Motor neuron (in vitro differentiated cells): ENCODE measurements around the gene LUZP4. TPM values are rescaled to one million over a fixed set of nuclear protein-coding genes. Genes with fewer than 3 reads are reported as not detected.

Source experiments
- ATAC-seq, 8 experiments: fragments of 200-7000 bp; cut with Tn5 transposase; replicated peaks in 6 of 8; 2 replicates each; pipeline ENCODE4 v1.8.0; 2021; ENCODE audit warnings: mild to moderate bottlenecking in 8 of 8, moderate library complexity in 8 of 8
- H3K27ac ChIP-seq, 2 donors: fragments of 250-450 bp; sonication (Bioruptor Pico); 2 replicates each; pipeline ENCODE4 v1.9.0; 2021; ENCODE audit warnings: antibody characterized with exemption in 2 of 2, mild to moderate bottlenecking in 2 of 2, moderate library complexity in 1 of 2
- H3K4me1 ChIP-seq, 2 donors: fragments of 250-450 bp; sonication (Bioruptor Pico); replicated peaks in 1 of 2; 2 replicates each; pipeline ENCODE4 v1.6.1; 2021; ENCODE audit warnings: antibody characterized with exemption in 2 of 2, mild to moderate bottlenecking in 2 of 2, moderate library complexity in 1 of 2
- H3K4me3 ChIP-seq, 5 donors: fragments of 250-450 bp; sonication (Bioruptor Pico); 2 replicates each; pipeline ENCODE4 v1.9.0; 2021; ENCODE audit warnings: antibody characterized with exemption in 5 of 5, mild to moderate bottlenecking in 5 of 5, moderate library complexity in 4 of 5
- WGBS, 10 experiments: fragments of 450-650 bp; shearing (Covaris generic); methylation state at CpG; one replicate each; pipeline ENCODE4 v1.0.0; 2022; 5-methylcytosine and 5-hydroxymethylcytosine counted together
- in situ Hi-C, 9 experiments: fragments of 400-800 bp; cut with MboI; loops; one replicate each; pipeline ENCODE4 v1.15.0; 2021; ENCODE audit warnings: low sequenced_read_pairs in 9 of 9, low pct_unique_long_range_greater_than_20kb in 2 of 9; ENCODE audit not compliant: unreplicated experiment in 9 of 9
- total RNA-seq, 8 experiments: library from RNA; unstranded; fragments of 300-600 nt; gene quantifications; 2 replicates each; pipeline versions ENCODE4 v1.2.3 to v1.2.4, GENCODE V29; 2022

LUZP4 gene, protein sequence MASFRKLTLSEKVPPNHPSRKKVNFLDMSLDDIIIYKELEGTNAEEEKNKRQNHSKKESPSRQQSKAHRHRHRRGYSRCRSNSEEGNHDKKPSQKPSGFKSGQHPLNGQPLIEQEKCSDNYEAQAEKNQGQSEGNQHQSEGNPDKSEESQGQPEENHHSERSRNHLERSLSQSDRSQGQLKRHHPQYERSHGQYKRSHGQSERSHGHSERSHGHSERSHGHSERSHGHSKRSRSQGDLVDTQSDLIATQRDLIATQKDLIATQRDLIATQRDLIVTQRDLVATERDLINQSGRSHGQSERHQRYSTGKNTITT
- total RNA-seq: under 1 TPM in 3 of 8 experiments, not detected in 5; 0.14 to 0.49 (median 0.20) TPM

DNA sequence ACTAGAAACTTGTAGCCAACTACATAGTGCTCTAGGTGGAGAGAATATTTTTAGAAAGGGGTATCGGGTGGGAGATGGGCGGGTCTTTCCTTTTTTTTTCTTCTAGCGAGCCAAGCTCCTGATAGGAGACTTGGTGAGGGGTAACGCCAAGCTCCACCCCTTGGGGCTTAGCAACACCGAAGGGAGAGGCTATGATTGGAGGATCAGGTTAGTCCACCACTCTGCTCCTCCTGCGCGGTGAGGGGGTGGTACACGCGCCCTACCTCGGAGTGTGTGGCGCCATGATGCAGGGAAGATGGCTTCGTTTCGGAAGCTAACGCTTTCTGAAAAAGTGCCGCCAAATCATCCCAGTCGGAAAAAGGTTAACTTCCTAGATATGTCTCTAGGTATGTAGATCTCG is at the start of gene LUZP4:
Gene LUZP4 (plus strand): TSS at position 251 of the 400 bp plus-strand sequence. CDS start 45 bp downstream, at position 296.
- WGBS, 10 experiments: 90 to 100% (median 100%) methylated on average over 1 to 2 of the region's 17 CpGs; no CpG with 5 or more reads in 7 of the 10 experiments
- no peak for ATAC-seq
- Histone ChIP-seq H3K4me3 (no peak within 1 kb of the TSS), H3K4me1 (no peaks in the 10 kb centered on the region), H3K27ac (no peak within 1 kb of the TSS)
- in situ Hi-C loops: no loop called here

GRCh38 chrX:115251458-115252233 is 37.9 kb upstream of the LUZP4 start:
- Histone ChIP-seq H3K4me1 (no peaks in the 10 kb centered on the region), H3K4me3 (no peak overlapping the region), H3K27ac (no peak overlapping the region)
- ATAC-seq: no peak
- WGBS, 10 experiments: 11 to 100% (median 94%) methylated on average over 1 to 2 of the region's 2 CpGs; no CpG with 5 or more reads in 2 of the 10 experiments
- in situ Hi-C loops: no loop called here

GRCh38 chrX:115255003-115255402 is 34.5 kb upstream of the LUZP4 start:
- WGBS, 10 experiments: 27 to 100% (median 84%) methylated on average over 1 to 2 of the region's 2 CpGs; no CpG with 5 or more reads in 2 of the 10 experiments
- no peak for ATAC-seq
- H3K27ac ChIP-seq: no peak overlapping the region

GRCh38 chrX:115257711-115258110 is 31.8 kb upstream of the LUZP4 start:
- H3K4me3 ChIP-seq: no peak overlapping the region
- no peak overlapping the region for H3K27ac ChIP-seq
- H3K4me1 ChIP-seq: no peaks in the 10 kb centered on the region
- in situ Hi-C loops: no loop called here
- ATAC-seq: no peak

More at GRCh38 chrX:115255003-115255402, 34.5 kb upstream of the LUZP4 start:
- no peaks in the 10 kb centered on the region for H3K4me1 ChIP-seq
- in situ Hi-C loops: no loop called here
- H3K4me3 ChIP-seq: no peak overlapping the region

GRCh38 chrX:115259238-115259875 is 30.2 kb upstream of the LUZP4 start:
- H3K4me1 ChIP-seq: no peaks in the 10 kb centered on the region
- H3K4me3 ChIP-seq: no peak overlapping the region
- 0 to 60% (median 20%) methylated on average over 1 to 3 of the region's 3 CpGs; no CpG with 5 or more reads in 4 of the 10 experiments for WGBS, 10 experiments
- peak; percentile 42 to 86 (median 77) for ATAC-seq
- H3K27ac ChIP-seq: no peak overlapping the region
- in situ Hi-C loops: no loop called here

DNA sequence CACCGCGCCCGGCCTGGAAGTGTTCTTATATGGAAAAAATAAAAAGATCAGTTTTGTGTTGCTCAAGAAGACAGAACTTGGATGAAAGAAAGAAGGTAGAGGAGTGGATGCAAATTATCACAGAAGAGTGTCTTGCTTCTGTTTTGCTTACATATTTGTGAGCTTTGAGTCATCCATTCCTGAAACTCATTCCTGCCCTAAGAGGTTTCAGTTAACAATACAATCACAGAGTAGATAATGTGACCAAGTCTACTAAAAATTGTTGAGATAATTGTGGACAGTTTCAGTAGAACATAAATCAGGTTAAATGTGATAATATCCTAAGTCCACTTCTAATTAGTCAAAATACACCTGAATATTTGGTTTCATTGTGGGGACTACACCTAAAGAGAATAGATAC is 29.2 kb upstream of the LUZP4 start:
- 93% methylated on average over 3 of the region's 3 CpGs; no CpG with 5 or more reads in 9 of the 10 experiments for WGBS, 10 experiments
- ATAC-seq: peak in 2 of 8 experiments; percentile 13 to 21
- in situ Hi-C loops: no loop called here

DNA sequence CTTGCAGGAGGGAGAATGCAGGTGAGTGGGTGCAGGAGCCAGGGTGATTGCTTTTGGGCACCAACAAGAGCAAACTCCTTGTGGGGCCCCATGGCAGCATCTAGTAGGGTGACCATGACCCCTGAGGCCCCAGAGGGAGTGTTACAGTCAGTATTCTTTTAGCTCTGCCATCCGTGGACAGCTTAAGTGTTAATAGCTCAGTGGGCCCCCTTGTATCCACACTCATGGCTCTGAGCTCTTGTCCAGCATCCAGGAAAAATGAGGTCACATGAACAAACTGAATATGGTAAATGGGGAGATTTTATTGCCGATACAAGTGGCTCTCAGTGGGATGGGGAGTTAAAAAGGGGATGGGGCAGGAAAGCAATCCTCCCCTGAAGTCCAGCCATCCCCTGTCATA is 28.4 kb upstream of the LUZP4 start:
- Histone ChIP-seq H3K27ac (no peak overlapping the region), H3K4me1 (peaks cover 0 to 1% of the 10 kb centered on the region in 2 donors), H3K4me3 (no peak overlapping the region)
- WGBS, 10 experiments: no CpG with 5 or more reads among the region's 2 CpGs
- in situ Hi-C loops: no loop called here
- ATAC-seq: no peak

More for the DNA sequence above, 29.2 kb upstream of the LUZP4 start:
- no peaks in the 10 kb centered on the region for H3K4me1 ChIP-seq
- no peak overlapping the region for H3K27ac ChIP-seq
- no peak overlapping the region for H3K4me3 ChIP-seq

DNA sequence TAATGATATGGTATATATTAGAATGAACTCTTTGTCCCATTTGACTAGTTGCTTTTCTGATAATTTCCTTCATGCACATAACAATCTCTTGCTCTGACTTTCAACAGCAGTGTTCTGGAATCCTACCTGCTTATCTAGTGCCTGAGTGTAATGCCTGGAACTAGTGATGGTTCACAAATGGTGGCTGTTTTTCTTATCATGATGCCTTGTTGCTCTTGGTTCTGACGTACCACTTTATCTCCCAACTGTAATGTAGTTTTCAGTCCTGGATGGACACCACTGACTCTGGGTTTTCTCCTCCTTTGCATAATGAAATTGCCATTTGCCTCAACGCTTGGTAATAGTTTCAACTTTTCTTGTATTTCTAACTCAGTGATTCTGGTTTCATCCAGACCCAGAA is 25.5 kb upstream of the LUZP4 start:
- Histone ChIP-seq H3K4me3 (no peak overlapping the region), H3K27ac (no peak overlapping the region), H3K4me1 (peaks cover 0 to 3% of the 10 kb centered on the region in 2 donors)
- in situ Hi-C loops: no loop called here
- ATAC-seq: no peak
- 80 to 100% (median 100%) methylated on average over 1 to 2 of the region's 2 CpGs; no CpG with 5 or more reads in 5 of the 10 experiments for WGBS, 10 experiments

DNA sequence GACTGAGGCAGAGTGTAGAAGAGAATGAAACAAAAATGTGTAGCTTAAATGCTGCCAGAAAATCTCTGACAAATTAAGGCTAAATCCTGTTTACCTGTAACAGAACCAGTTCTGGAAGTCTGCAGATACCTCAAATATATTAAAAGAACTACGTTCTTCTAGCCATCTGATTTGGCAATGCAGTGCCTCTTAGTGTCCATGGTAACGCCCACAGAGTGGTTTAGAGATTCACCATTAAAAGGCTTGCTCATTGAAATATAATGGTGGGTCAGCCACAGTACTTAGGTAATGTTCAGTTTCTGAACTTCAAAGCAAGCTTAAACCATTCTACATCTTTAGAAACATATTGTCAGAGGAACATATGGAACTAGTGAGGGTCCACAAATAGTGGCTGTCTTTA is 23.2 kb upstream of the LUZP4 start:
- in situ Hi-C loops: no loop called here

DNA sequence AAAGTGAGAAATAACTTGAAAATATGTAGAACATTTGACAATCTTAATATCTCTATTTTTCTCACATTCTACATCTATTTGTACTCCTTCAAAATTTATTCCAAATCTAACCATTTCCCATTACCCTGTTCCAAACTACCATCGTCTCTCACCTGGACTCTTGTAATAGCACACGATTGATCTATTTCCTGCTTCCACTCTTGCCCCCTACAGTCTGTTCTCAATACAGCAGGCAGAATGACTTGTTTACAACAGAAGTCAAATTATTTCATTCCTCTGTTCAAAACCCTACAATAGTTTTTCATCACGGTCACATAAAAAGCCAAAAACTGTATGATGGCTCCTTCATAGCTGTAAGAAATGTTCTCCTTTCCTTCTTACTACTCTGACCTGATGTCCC is 21.1 kb upstream of the LUZP4 start:
- Histone ChIP-seq H3K4me3 (no peak overlapping the region), H3K27ac (no peak overlapping the region), H3K4me1 (peaks cover 0 to 3% of the 10 kb centered on the region in 2 donors)
- 0 to 86% (median 30%) methylated on average over 1 to 3 of the region's 3 CpGs; no CpG with 5 or more reads in 3 of the 10 experiments for WGBS, 10 experiments
- peak in 1 of 8 experiments; percentile 25 for ATAC-seq
- in situ Hi-C loops: no loop called here

More for the DNA sequence above, 23.2 kb upstream of the LUZP4 start:
- no peak overlapping the region for H3K27ac ChIP-seq
- H3K4me3 ChIP-seq: no peak overlapping the region
- ATAC-seq: peak in 2 of 8 experiments; percentile 12 to 19
- H3K4me1 ChIP-seq: peaks cover 0 to 3% of the 10 kb centered on the region in 2 donors
- 0 to 100% (median 17%) methylated on average over 1 to 2 of the region's 2 CpGs; no CpG with 5 or more reads in 5 of the 10 experiments for WGBS, 10 experiments

DNA sequence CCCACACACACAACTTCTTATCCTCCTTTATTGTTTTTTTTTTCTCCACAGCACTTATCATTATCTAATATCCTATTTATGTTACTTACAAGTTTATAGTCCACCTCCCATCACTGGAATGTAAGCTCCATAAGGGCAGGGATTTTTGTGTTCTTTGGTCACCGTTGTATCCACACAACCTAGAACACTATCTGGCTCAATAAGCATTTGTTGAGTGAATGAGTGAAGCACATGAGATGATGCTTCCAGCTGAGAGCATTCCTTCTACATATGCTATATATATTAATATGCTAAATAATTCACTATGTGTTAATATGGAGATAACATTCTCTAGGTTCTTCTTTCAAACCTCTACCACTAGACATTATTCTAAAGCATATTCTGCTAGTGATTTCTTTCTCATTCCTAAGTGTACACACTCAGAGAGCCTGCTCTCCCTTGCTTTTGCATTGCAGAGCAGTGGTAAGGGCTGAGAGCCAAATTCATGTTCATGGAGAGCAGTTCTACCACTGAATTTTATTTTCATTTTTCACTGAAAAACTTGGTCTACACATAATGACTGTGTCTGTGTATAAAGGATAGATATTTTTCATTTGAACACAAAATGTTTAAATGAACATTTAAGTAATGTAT is 20.3 kb upstream of the LUZP4 start:
- 0 to 100% (median 13%) methylated on average over 1 of the region's 1 CpG; no CpG with 5 or more reads in 6 of the 10 experiments for WGBS, 10 experiments
- H3K27ac ChIP-seq: no peak overlapping the region

GRCh38 chrX:115284877-115285276 is 4.6 kb upstream of the LUZP4 start:
- H3K4me3 ChIP-seq: no peak overlapping the region
- peak in 2 of 8 experiments; percentile 47 to 62 for ATAC-seq
- no peaks in the 10 kb centered on the region for H3K4me1 ChIP-seq
- 0 to 54% (median 28%) methylated on average over 4 of the region's 4 CpGs; no CpG with 5 or more reads in 6 of the 10 experiments for whole genome bisulfite sequencing, 10 experiments
- H3K27ac ChIP-seq: no peak overlapping the region
- in situ Hi-C loops: no loop called here

More for the DNA sequence above, 20.3 kb upstream of the LUZP4 start:
- ATAC-seq: peak in 3 of 8 experiments; percentile 75 to 82 (median 77)
- in situ Hi-C loops: no loop called here
- Histone ChIP-seq H3K4me3 (no peak overlapping the region), H3K4me1 (peaks cover 0 to 3% of the 10 kb centered on the region in 2 donors)
